Ishikawa (cell line): ENCODE measurements around the gene ABCC4.

Experiments
- CEBPB ChIP-seq: IDR thresholded peaks from 2 replicates; pipeline ENCODE4 v1.6.1; 2012
- CREB1 ChIP-seq: IDR thresholded peaks from 2 replicates; pipeline ENCODE4 v1.6.1; 2012; ENCODE audit warnings: low read depth
- EGR1 ChIP-seq: IDR thresholded peaks from 2 replicates; pipeline ENCODE4 v1.6.1; 2012
- EP300 ChIP-seq: IDR thresholded peaks from 2 replicates; pipeline ENCODE4 v1.6.1; 2012; ENCODE audit warnings: borderline replicate concordance
- FOXM1 ChIP-seq: IDR thresholded peaks from 2 replicates; pipeline ENCODE4 v1.6.1; 2012; ENCODE audit warnings: low read depth, borderline replicate concordance
- MAX ChIP-seq: IDR thresholded peaks from 2 replicates; pipeline ENCODE4 v1.6.1; 2012
- NFIC ChIP-seq: IDR thresholded peaks from 2 replicates; pipeline ENCODE4 v1.6.1; 2012
- RAD21 ChIP-seq: IDR thresholded peaks from 2 replicates; pipeline ENCODE4 v1.6.1; 2012; ENCODE audit warnings: low read depth
- REST ChIP-seq: IDR thresholded peaks from 2 replicates; pipeline ENCODE4 v1.6.1; 2012; ENCODE audit warnings: low read depth, mild to moderate bottlenecking
- TAF1 ChIP-seq: IDR thresholded peaks from 2 replicates; pipeline ENCODE4 v1.6.1; 2012; ENCODE audit warnings: low read depth, mild to moderate bottlenecking
- TCF12 ChIP-seq: IDR thresholded peaks from 2 replicates; pipeline ENCODE4 v1.6.1; 2012; ENCODE audit warnings: low read depth
- TEAD4 ChIP-seq: IDR thresholded peaks from 2 replicates; pipeline ENCODE4 v1.6.1; 2012
- YY1 ChIP-seq: IDR thresholded peaks from 2 replicates; pipeline ENCODE4 v1.6.1; 2012; ENCODE audit warnings: low read depth
- ZBTB7A ChIP-seq: IDR thresholded peaks from 2 replicates; pipeline ENCODE4 v1.6.1; 2012; ENCODE audit warnings: low read depth
- TF ChIP-seq, protein P1 (sequence below): IDR thresholded peaks from 2 replicates; pipeline ENCODE4 v1.6.1; 2012

Gene ABCC4

GRCh38 chr13:95083758-95084157 lies 217.5 kb downstream of the ABCC4 start:
- no peak for TF ChIP-seq EP300
- no peak for TF ChIP-seq YY1
- TF ChIP-seq REST: no peak
- no peak for TF ChIP-seq EGR1
- no peak for TF ChIP-seq TEAD4

DNA sequence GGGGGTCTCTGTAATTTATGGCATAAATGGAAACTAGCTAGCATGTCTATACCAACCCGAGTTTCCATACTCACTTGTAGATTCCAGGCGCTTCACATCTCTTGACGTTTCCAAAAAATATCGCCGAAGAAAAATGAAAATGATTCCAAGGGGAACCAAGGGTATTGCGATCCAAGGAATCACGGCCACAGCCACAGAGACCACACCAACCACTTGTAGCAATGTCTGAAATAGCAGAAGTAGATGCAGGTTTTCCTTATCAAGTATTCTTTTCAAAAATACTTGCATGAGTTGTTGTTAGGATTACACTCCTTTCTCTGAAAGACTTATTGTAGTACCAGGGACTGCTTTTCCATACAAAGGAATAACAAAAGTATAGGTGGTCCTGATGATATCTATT lies 218.2 kb downstream of the ABCC4 start:
- TF ChIP-seq YY1 (no peak), TCF12 (no peak), TAF1 (no peak), FOXM1 (no peak), ZBTB7A (no peak), CEBPB (no peak)
- TF ChIP-seq, protein P1, sequence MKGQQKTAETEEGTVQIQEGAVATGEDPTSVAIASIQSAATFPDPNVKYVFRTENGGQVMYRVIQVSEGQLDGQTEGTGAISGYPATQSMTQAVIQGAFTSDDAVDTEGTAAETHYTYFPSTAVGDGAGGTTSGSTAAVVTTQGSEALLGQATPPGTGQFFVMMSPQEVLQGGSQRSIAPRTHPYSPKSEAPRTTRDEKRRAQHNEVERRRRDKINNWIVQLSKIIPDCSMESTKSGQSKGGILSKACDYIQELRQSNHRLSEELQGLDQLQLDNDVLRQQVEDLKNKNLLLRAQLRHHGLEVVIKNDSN: no peak

- TF ChIP-seq, protein P1: no peak
- TF ChIP-seq CEBPB (no peak), YY1 (no peak), EP300 (no peak), REST (no peak), RAD21 (no peak), NFIC (no peak), ZBTB7A (no peak), MAX (no peak), TAF1 (no peak), TEAD4 (no peak), EGR1 (no peak), TCF12 (no peak)
Observed at GRCh38 chr13:95075506-95075905, 225.7 kb downstream of the ABCC4 start.

- TF ChIP-seq TEAD4 (no peak), REST (no peak), YY1 (no peak), CEBPB (no peak), EP300 (no peak), EGR1 (no peak), FOXM1 (no peak), RAD21 (no peak), NFIC (no peak), TCF12 (no peak), TAF1 (no peak), ZBTB7A (no peak), CREB1 (no peak), MAX (no peak)
- TF ChIP-seq, protein P1: no peak
Observed at GRCh38 chr13:95074820-95075219, 226.4 kb downstream of the ABCC4 start.
